ENCODE data around the gene PRKRA.

Gene PRKRA

GRCh38 chr2:178457390-178457886 is 6.5 kb upstream of the PRKRA start:
- Histone ChIP-seq H3K27me3 (ENCODE audit: control insufficient read depth in 1 of 2, insufficient read depth in 2 of 2, low read length in 2 of 2) (no peaks in the 10 kb centered on the region), H3K36me3 (ENCODE audit: control insufficient read depth in 2 of 2, insufficient read depth in 2 of 2, low read length in 2 of 2) (no peaks in the 10 kb centered on the region), H3K4me1 (ENCODE audit: control insufficient read depth, insufficient read depth, low read length) (no peaks in the 10 kb centered on the region), H3K9ac (ENCODE audit: low read length in 2 of 2) (no peak overlapping the region), H3K27ac (ENCODE audit: low read length) (no peak overlapping the region), H3K4me3 (ENCODE audit: low read length in 2 of 2) (no peak overlapping the region), H3K9me3 (ENCODE audit: control insufficient read depth in 2 of 2, low read length in 2 of 2) (no peaks in the 10 kb centered on the region)

DNA sequence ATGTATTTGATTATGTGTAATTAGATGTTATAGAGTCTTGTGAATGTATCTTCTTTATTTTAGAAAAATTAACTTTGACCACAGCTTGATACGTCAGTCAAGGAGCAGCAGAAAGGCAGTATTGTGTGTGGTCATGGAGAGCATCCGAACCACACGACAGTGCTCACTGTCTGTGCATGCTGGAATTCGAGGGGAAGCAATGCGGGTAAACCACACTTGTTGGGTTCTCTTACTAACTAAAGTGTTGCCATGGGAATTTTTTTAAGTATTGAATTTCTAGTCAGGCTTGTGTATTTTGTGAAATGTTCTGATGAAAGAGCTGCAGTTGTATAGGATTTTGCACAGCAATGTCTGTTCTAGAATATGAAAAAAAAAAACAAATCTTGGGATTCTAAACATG is 5.0 kb upstream of the PRKRA start:
- Histone ChIP-seq H3K4me3 (ENCODE audit: low read length in 2 of 2) (no peak overlapping the region), H3K27ac (ENCODE audit: low read length) (no peak overlapping the region), H3K27me3 (ENCODE audit: control insufficient read depth in 1 of 2, insufficient read depth in 2 of 2, low read length in 2 of 2) (no peaks in the 10 kb centered on the region), H3K9ac (ENCODE audit: low read length in 2 of 2) (no peak overlapping the region), H3K4me1 (ENCODE audit: control insufficient read depth, insufficient read depth, low read length) (peaks cover 5% of the 10 kb centered on the region), H3K9me3 (ENCODE audit: control insufficient read depth in 2 of 2, low read length in 2 of 2) (no peaks in the 10 kb centered on the region), H3K36me3 (ENCODE audit: control insufficient read depth in 2 of 2, insufficient read depth in 2 of 2, low read length in 2 of 2) (no peaks in the 10 kb centered on the region)

DNA sequence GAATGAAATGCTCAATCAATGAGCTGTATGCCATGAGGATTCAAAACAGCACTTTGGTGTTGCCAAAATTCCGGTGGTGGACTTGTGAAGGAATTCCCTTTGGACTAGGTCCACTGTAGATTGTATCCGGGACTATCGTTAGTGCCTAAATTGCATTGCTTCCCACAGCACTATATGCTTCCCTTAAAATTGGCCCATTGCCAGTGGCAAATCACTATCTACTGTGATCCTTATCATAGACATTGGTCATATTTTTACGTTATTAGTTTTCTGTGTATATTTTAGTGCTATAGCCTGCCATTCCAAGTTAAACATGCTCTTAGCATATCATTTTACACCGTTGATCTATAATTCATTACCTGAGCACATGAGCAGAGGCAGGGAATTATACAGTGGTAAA is 1.9 kb upstream of the PRKRA start:
- Histone ChIP-seq H3K4me3 (ENCODE audit: low read length in 2 of 2) (no peak overlapping the region), H3K36me3 (ENCODE audit: control insufficient read depth in 2 of 2, insufficient read depth in 2 of 2, low read length in 2 of 2) (peaks cover 0 to 6% of the 10 kb centered on the region in 2 donors), H3K9me3 (ENCODE audit: control insufficient read depth in 2 of 2, low read length in 2 of 2) (no peaks in the 10 kb centered on the region), H3K9ac (ENCODE audit: low read length in 2 of 2) (no peak overlapping the region), H3K27me3 (ENCODE audit: control insufficient read depth in 1 of 2, insufficient read depth in 2 of 2, low read length in 2 of 2) (no peaks in the 10 kb centered on the region), H3K27ac (ENCODE audit: low read length) (no peak overlapping the region), H3K4me1 (ENCODE audit: control insufficient read depth, insufficient read depth, low read length) (peaks cover 19% of the 10 kb centered on the region)

GRCh38 chr2:178452334-178452733 is 1.4 kb upstream of the PRKRA start:
- no peaks in the 10 kb centered on the region for H3K9me3 ChIP-seq (ENCODE audit: control insufficient read depth in 2 of 2, low read length in 2 of 2)
- H3K27ac ChIP-seq (ENCODE audit: low read length), result peak overlapping the region; percentile 99
- H3K9ac ChIP-seq (ENCODE audit: low read length in 2 of 2), result no peak overlapping the region
- peak overlapping the region in 1 of 2 donors; percentile 77 for H3K4me3 ChIP-seq (ENCODE audit: low read length in 2 of 2)
- peaks cover 1 to 6% of the 10 kb centered on the region in 2 donors for H3K36me3 ChIP-seq (ENCODE audit: control insufficient read depth in 2 of 2, insufficient read depth in 2 of 2, low read length in 2 of 2)
- no peaks in the 10 kb centered on the region for H3K27me3 ChIP-seq (ENCODE audit: control insufficient read depth in 1 of 2, insufficient read depth in 2 of 2, low read length in 2 of 2)
- H3K4me1 ChIP-seq (ENCODE audit: control insufficient read depth, insufficient read depth, low read length), result peaks cover 19% of the 10 kb centered on the region

DNA sequence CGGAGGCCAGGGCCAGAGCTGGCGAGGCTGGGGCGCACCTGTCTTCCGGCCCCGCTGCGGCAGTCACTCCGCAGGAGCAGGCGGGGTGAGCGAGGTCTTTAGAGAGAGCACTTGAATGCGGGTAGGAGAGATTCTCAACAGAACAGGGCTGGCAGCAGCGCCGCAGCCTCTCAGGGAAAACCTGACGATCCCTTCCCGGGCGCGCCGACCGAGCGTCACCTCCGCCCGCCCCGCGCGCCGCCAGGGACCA is 526 bp downstream of the PRKRA start:
- Histone ChIP-seq H3K9me3 (ENCODE audit: control insufficient read depth in 2 of 2, low read length in 2 of 2) (no peaks in the 10 kb centered on the region), H3K4me3 (ENCODE audit: low read length in 2 of 2) (peak overlapping the region; percentile 77 to 87), H3K27ac (ENCODE audit: low read length) (peak overlapping the region; percentile 99), H3K4me1 (ENCODE audit: control insufficient read depth, insufficient read depth, low read length) (peaks cover 19% of the 10 kb centered on the region), H3K9ac (ENCODE audit: low read length in 2 of 2) (peak overlapping the region; percentile 86 to 99), H3K27me3 (ENCODE audit: control insufficient read depth in 1 of 2, insufficient read depth in 2 of 2, low read length in 2 of 2) (no peaks in the 10 kb centered on the region), H3K36me3 (ENCODE audit: control insufficient read depth in 2 of 2, insufficient read depth in 2 of 2, low read length in 2 of 2) (peaks cover 9 to 10% of the 10 kb centered on the region in 2 donors)

- Histone ChIP-seq H3K4me1 (ENCODE audit: control insufficient read depth, insufficient read depth, low read length) (peaks cover 19% of the 10 kb centered on the region), H3K27me3 (ENCODE audit: control insufficient read depth in 1 of 2, insufficient read depth in 2 of 2, low read length in 2 of 2) (no peaks in the 10 kb centered on the region), H3K9me3 (ENCODE audit: control insufficient read depth in 2 of 2, low read length in 2 of 2) (no peaks in the 10 kb centered on the region), H3K36me3 (ENCODE audit: control insufficient read depth in 2 of 2, insufficient read depth in 2 of 2, low read length in 2 of 2) (peaks cover 9 to 15% of the 10 kb centered on the region in 2 donors), H3K4me3 (ENCODE audit: low read length in 2 of 2) (peak overlapping the region; percentile 77 to 87), H3K9ac (ENCODE audit: low read length in 2 of 2) (peak overlapping the region; percentile 86 to 99), H3K27ac (ENCODE audit: low read length) (peak overlapping the region; percentile 99)
Observed at GRCh38 chr2:178449700-178450523, 1.1 kb downstream of the PRKRA start.

- Histone ChIP-seq H3K36me3 (ENCODE audit: control insufficient read depth in 2 of 2, insufficient read depth in 2 of 2, low read length in 2 of 2) (peaks cover 9 to 17% of the 10 kb centered on the region in 2 donors), H3K9me3 (ENCODE audit: control insufficient read depth in 2 of 2, low read length in 2 of 2) (no peaks in the 10 kb centered on the region), H3K4me3 (ENCODE audit: low read length in 2 of 2) (peak overlapping the region in 1 of 2 donors; percentile 77), H3K27me3 (ENCODE audit: control insufficient read depth in 1 of 2, insufficient read depth in 2 of 2, low read length in 2 of 2) (no peaks in the 10 kb centered on the region), H3K4me1 (ENCODE audit: control insufficient read depth, insufficient read depth, low read length) (peaks cover 19% of the 10 kb centered on the region), H3K9ac (ENCODE audit: low read length in 2 of 2) (no peak overlapping the region), H3K27ac (ENCODE audit: low read length) (no peak overlapping the region)
Observed at GRCh38 chr2:178448968-178449661, 1.9 kb downstream of the PRKRA start.

DNA sequence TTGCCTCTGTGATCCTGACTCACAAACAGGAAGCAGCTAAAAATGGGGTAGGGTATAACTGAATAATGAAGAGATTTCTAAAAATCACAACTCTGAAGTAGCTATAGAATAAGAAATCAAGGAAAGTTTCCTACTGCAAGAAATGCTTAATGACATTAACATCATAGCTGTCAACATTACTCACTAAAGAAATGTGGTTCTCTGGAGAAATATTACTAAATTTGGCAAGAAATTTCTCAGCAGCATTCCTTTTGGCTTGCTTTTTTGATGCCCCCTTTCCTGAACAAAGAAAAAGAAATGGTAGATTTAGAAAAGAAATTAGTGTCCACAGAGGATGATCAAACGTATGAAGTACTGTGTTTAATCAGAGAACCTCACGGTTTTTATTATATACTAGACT is 9.5 kb downstream of the PRKRA start:
- no peaks in the 10 kb centered on the region for H3K4me1 ChIP-seq (ENCODE audit: control insufficient read depth, insufficient read depth, low read length)
- H3K9me3 ChIP-seq (ENCODE audit: control insufficient read depth in 2 of 2, low read length in 2 of 2), result no peaks in the 10 kb centered on the region
- H3K4me3 ChIP-seq (ENCODE audit: low read length in 2 of 2), result no peak overlapping the region
- H3K9ac ChIP-seq (ENCODE audit: low read length in 2 of 2), result no peak overlapping the region
- no peak overlapping the region for H3K27ac ChIP-seq (ENCODE audit: low read length)
- no peaks in the 10 kb centered on the region for H3K27me3 ChIP-seq (ENCODE audit: control insufficient read depth in 1 of 2, insufficient read depth in 2 of 2, low read length in 2 of 2)
- H3K36me3 ChIP-seq (ENCODE audit: control insufficient read depth in 2 of 2, insufficient read depth in 2 of 2, low read length in 2 of 2), result peaks cover 24 to 42% of the 10 kb centered on the region in 2 donors

DNA sequence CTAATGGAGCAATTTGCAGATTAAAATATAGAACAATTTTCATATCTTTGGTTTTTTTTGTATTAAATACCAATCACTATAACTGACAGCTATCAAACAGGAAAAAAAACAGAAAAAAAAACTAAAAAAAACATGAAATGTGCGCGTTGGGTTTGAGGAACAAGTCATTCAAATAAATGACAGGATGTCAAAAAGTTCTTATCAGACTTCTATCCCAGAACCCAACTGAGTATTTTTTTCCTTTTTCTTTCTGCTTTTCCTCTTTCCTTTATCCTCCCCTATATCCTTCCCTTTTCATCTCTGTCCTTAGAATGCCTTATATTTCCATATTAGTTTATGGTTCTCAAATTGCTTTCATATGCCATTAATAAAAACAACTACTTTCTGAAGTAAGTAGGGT is 14.3 kb downstream of the PRKRA start:
- Histone ChIP-seq H3K27ac (ENCODE audit: low read length) (no peak overlapping the region), H3K9ac (ENCODE audit: low read length in 2 of 2) (no peak overlapping the region), H3K4me3 (ENCODE audit: low read length in 2 of 2) (no peak overlapping the region), H3K27me3 (ENCODE audit: control insufficient read depth in 1 of 2, insufficient read depth in 2 of 2, low read length in 2 of 2) (no peaks in the 10 kb centered on the region), H3K9me3 (ENCODE audit: control insufficient read depth in 2 of 2, low read length in 2 of 2) (no peaks in the 10 kb centered on the region), H3K36me3 (ENCODE audit: control insufficient read depth in 2 of 2, insufficient read depth in 2 of 2, low read length in 2 of 2) (peaks cover 33 to 52% of the 10 kb centered on the region in 2 donors), H3K4me1 (ENCODE audit: control insufficient read depth, insufficient read depth, low read length) (no peaks in the 10 kb centered on the region)

- H3K4me1 ChIP-seq (ENCODE audit: control insufficient read depth, insufficient read depth, low read length), result no peaks in the 10 kb centered on the region
- peaks cover 29 to 46% of the 10 kb centered on the region in 2 donors for H3K36me3 ChIP-seq (ENCODE audit: control insufficient read depth in 2 of 2, insufficient read depth in 2 of 2, low read length in 2 of 2)
- no peak overlapping the region for H3K27ac ChIP-seq (ENCODE audit: low read length)
- H3K4me3 ChIP-seq (ENCODE audit: low read length in 2 of 2), result no peak overlapping the region
- no peak overlapping the region for H3K9ac ChIP-seq (ENCODE audit: low read length in 2 of 2)
- H3K27me3 ChIP-seq (ENCODE audit: control insufficient read depth in 1 of 2, insufficient read depth in 2 of 2, low read length in 2 of 2), result no peaks in the 10 kb centered on the region
- H3K9me3 ChIP-seq (ENCODE audit: control insufficient read depth in 2 of 2, low read length in 2 of 2), result no peaks in the 10 kb centered on the region
Observed at GRCh38 chr2:178429336-178429735, 21.6 kb downstream of the PRKRA start.

DNA sequence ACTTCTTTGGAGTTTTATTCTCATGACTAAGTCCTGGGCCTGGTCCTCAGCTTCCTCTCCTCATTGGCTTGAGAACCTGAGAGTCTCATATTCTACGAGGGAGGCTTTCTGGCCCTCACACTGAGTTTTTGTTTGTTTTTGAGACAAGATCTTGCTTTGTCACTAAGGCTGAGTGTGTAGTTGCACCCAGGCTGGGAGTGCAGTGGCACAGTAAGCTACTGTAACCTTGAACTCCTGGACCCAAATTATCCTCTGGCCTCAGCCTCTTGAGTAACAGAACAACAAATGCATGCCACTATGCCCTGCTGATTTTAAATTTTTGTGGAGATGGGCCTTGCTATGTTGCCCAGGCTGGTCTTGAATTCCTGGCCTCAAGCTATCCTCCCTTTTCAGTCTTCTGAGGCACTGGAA is 22.6 kb downstream of the PRKRA start:
- no peaks in the 10 kb centered on the region for H3K4me1 ChIP-seq (ENCODE audit: control insufficient read depth, insufficient read depth, low read length)
- H3K9me3 ChIP-seq (ENCODE audit: control insufficient read depth in 2 of 2, low read length in 2 of 2), result no peaks in the 10 kb centered on the region
- H3K9ac ChIP-seq (ENCODE audit: low read length in 2 of 2), result no peak overlapping the region
- H3K27me3 ChIP-seq (ENCODE audit: control insufficient read depth in 1 of 2, insufficient read depth in 2 of 2, low read length in 2 of 2), result no peaks in the 10 kb centered on the region
- H3K4me3 ChIP-seq (ENCODE audit: low read length in 2 of 2), result no peak overlapping the region
- no peak overlapping the region for H3K27ac ChIP-seq (ENCODE audit: low read length)
- H3K36me3 ChIP-seq (ENCODE audit: control insufficient read depth in 2 of 2, insufficient read depth in 2 of 2, low read length in 2 of 2), result peaks cover 28 to 43% of the 10 kb centered on the region in 2 donors
